Subcutaneous abdominal adipose tissue (tissue), 5 donors: ENCODE measurements around the gene SH3GLB1.

Experiments
- H3K27ac ChIP-seq: one replicate; pipeline ENCODE4 v1.7.0; 2013; ENCODE audit warnings: low read depth, mild to moderate bottlenecking, inconsistent platforms, low read length, moderate library complexity
- H3K27me3 ChIP-seq, 5 donors: one replicate each; pipeline ENCODE4 v1.7.0; 2013; ENCODE audit warnings: low read length in 5 of 5, inconsistent platforms in 1 of 5; ENCODE audit not compliant: control insufficient read depth in 5 of 5, insufficient read depth in 4 of 5
- H3K36me3 ChIP-seq, 5 donors: one replicate each; pipeline ENCODE4 v1.7.0; 2013; ENCODE audit warnings: low read length in 5 of 5; ENCODE audit not compliant: control insufficient read depth in 5 of 5, insufficient read depth in 5 of 5
- H3K4me1 ChIP-seq, 5 donors: one replicate each; pipeline ENCODE4 v1.7.0; 2013; ENCODE audit warnings: low read length in 5 of 5, mild to moderate bottlenecking in 3 of 5, moderate library complexity in 1 of 5; ENCODE audit not compliant: control insufficient read depth in 5 of 5, insufficient read depth in 5 of 5
- H3K4me3 ChIP-seq, 5 donors: one replicate each; pipeline ENCODE4 v1.7.0; 2013; ENCODE audit warnings: low read length in 5 of 5, low read depth in 1 of 5
- H3K9ac ChIP-seq, 5 donors: one replicate each; pipeline ENCODE4 v1.7.0; 2013; ENCODE audit warnings: low read length in 5 of 5, mild to moderate bottlenecking in 4 of 5, moderate library complexity in 3 of 5
- H3K9me3 ChIP-seq, 5 donors: one replicate each; pipeline ENCODE4 v1.7.0; 2013; ENCODE audit warnings: low read length in 5 of 5; ENCODE audit not compliant: control insufficient read depth in 5 of 5
- donor health status: healthy.
- donor health status: healthy.
- donor health status: healthy.
- donor health status: healthy.
- donor health status: healthy.

SH3GLB1 gene

GRCh38 chr1:86751923-86752322 lies 47.5 kb downstream of the SH3GLB1 start:
- Histone ChIP-seq H3K27me3 (no peaks in the 10 kb centered on the region), H3K4me1 (peaks cover 0 to 12% (median 2%) of the 10 kb centered on the region in 5 donors), H3K4me3 (no peak overlapping the region), H3K9me3 (no peaks in the 10 kb centered on the region), H3K36me3 (no peaks in the 10 kb centered on the region), H3K27ac (no peak overlapping the region), H3K9ac (no peak overlapping the region)

GRCh38 chr1:86753700-86754099 lies 49.3 kb downstream of the SH3GLB1 start:
- Histone ChIP-seq H3K4me1 (peaks cover 0 to 23% (median 12%) of the 10 kb centered on the region in 5 donors), H3K9me3 (no peaks in the 10 kb centered on the region), H3K4me3 (no peak overlapping the region), H3K9ac (no peak overlapping the region), H3K27ac (no peak overlapping the region), H3K27me3 (no peaks in the 10 kb centered on the region), H3K36me3 (no peaks in the 10 kb centered on the region)

- no peak overlapping the region for H3K4me3 ChIP-seq
- H3K4me1 ChIP-seq, result peaks cover 0 to 24% (median 12%) of the 10 kb centered on the region in 5 donors
Observed at GRCh38 chr1:86754265-86754974, 50.0 kb downstream of the SH3GLB1 start.

GRCh38 chr1:86756062-86756406 lies 51.7 kb downstream of the SH3GLB1 start:
- H3K36me3 ChIP-seq, result no peaks in the 10 kb centered on the region
- H3K4me1 ChIP-seq, result peaks cover 0 to 23% (median 12%) of the 10 kb centered on the region in 5 donors
- H3K27me3 ChIP-seq, result no peaks in the 10 kb centered on the region
- H3K4me3 ChIP-seq, result no peak overlapping the region
- H3K9me3 ChIP-seq, result no peaks in the 10 kb centered on the region
- H3K27ac ChIP-seq, result no peak overlapping the region
- H3K9ac ChIP-seq, result no peak overlapping the region

More at GRCh38 chr1:86754265-86754974, 50.0 kb downstream of the SH3GLB1 start:
- no peaks in the 10 kb centered on the region for H3K36me3 ChIP-seq
- H3K27ac ChIP-seq, result no peak overlapping the region
- no peak overlapping the region for H3K9ac ChIP-seq
- H3K27me3 ChIP-seq, result no peaks in the 10 kb centered on the region
- H3K9me3 ChIP-seq, result no peaks in the 10 kb centered on the region

- H3K9ac ChIP-seq, result peak overlapping the region in 2 of 5 donors; percentile 25 to 60
- peaks cover 0 to 17% (median 12%) of the 10 kb centered on the region in 5 donors for H3K4me1 ChIP-seq
- no peaks in the 10 kb centered on the region for H3K27me3 ChIP-seq
- H3K27ac ChIP-seq, result peak overlapping the region; percentile 42
- no peaks in the 10 kb centered on the region for H3K9me3 ChIP-seq
- H3K36me3 ChIP-seq, result no peaks in the 10 kb centered on the region
- peak overlapping the region in 2 of 5 donors; percentile 15 to 73 for H3K4me3 ChIP-seq
Observed at GRCh38 chr1:86757272-86757984, 53.1 kb downstream of the SH3GLB1 start.

GRCh38 chr1:86758570-86758969 lies 54.2 kb downstream of the SH3GLB1 start:
- Histone ChIP-seq H3K27ac (no peak overlapping the region), H3K9me3 (no peaks in the 10 kb centered on the region), H3K4me1 (peaks cover 0 to 17% (median 12%) of the 10 kb centered on the region in 5 donors), H3K4me3 (no peak overlapping the region), H3K27me3 (no peaks in the 10 kb centered on the region), H3K9ac (no peak overlapping the region), H3K36me3 (no peaks in the 10 kb centered on the region)

GRCh38 chr1:86760199-86760598 lies 55.8 kb downstream of the SH3GLB1 start:
- Histone ChIP-seq H3K9ac (no peak overlapping the region), H3K4me3 (no peak overlapping the region), H3K9me3 (no peaks in the 10 kb centered on the region), H3K27me3 (no peaks in the 10 kb centered on the region), H3K27ac (no peak overlapping the region), H3K4me1 (peaks cover 0 to 17% (median 12%) of the 10 kb centered on the region in 5 donors), H3K36me3 (no peaks in the 10 kb centered on the region)

- Histone ChIP-seq H3K36me3 (no peaks in the 10 kb centered on the region), H3K9me3 (peaks cover 0 to under 1% (median 0%) of the 10 kb centered on the region in 5 donors)
Observed at GRCh38 chr1:86762336-86762735, 58.0 kb downstream of the SH3GLB1 start.

GRCh38 chr1:86764523-86764922 lies 60.1 kb downstream of the SH3GLB1 start:
- Histone ChIP-seq H3K9ac (no peak overlapping the region), H3K27ac (no peak overlapping the region), H3K9me3 (peaks cover 0 to 4% (median 0%) of the 10 kb centered on the region in 5 donors), H3K27me3 (no peaks in the 10 kb centered on the region), H3K36me3 (no peaks in the 10 kb centered on the region), H3K4me3 (no peak overlapping the region), H3K4me1 (no peaks in the 10 kb centered on the region)

More at GRCh38 chr1:86762336-86762735, 58.0 kb downstream of the SH3GLB1 start:
- Histone ChIP-seq H3K27ac (no peak overlapping the region), H3K4me1 (peaks cover 0 to 13% (median 5%) of the 10 kb centered on the region in 5 donors), H3K4me3 (no peak overlapping the region), H3K9ac (no peak overlapping the region), H3K27me3 (no peaks in the 10 kb centered on the region)

- Histone ChIP-seq H3K4me1 (no peaks in the 10 kb centered on the region), H3K27me3 (no peaks in the 10 kb centered on the region), H3K36me3 (no peaks in the 10 kb centered on the region), H3K9ac (no peak overlapping the region), H3K27ac (no peak overlapping the region), H3K4me3 (no peak overlapping the region), H3K9me3 (peaks cover 0 to 4% (median 0%) of the 10 kb centered on the region in 5 donors)
Observed at GRCh38 chr1:86765073-86765472, 60.7 kb downstream of the SH3GLB1 start.
